ENCODE results near the gene RAPGEF4.

RAPGEF4 gene

GRCh38 chr2:173048522-173048896 lies 312.9 kb downstream of the RAPGEF4 start:
- no peak for DNase-seq

- DNase-seq: no peak
These were observed 313.4 kb downstream of the RAPGEF4 start for GRCh38 chr2:173048897-173049661.

- DNase-seq: no peak
These were observed 314.2 kb downstream of the RAPGEF4 start for GRCh38 chr2:173049831-173050230.

- no peak for DNase-seq
These were observed 315.0 kb downstream of the RAPGEF4 start for GRCh38 chr2:173050684-173051083.

GRCh38 chr2:173051463-173052215 lies 316.0 kb downstream of the RAPGEF4 start:
- no peak for DNase-seq

- DNase-seq: no peak
These were observed 317.5 kb downstream of the RAPGEF4 start for GRCh38 chr2:173053043-173053699.

- DNase-seq: no peak
These were observed 318.8 kb downstream of the RAPGEF4 start for GRCh38 chr2:173054466-173054865.

GRCh38 chr2:173056705-173057364 lies 321.2 kb downstream of the RAPGEF4 start:
- DNase-seq: no peak

- DNase-seq: no peak
These were observed 322.5 kb downstream of the RAPGEF4 start for GRCh38 chr2:173058097-173058496.

- DNase-seq: no peak
These were observed 323.0 kb downstream of the RAPGEF4 start for GRCh38 chr2:173058673-173059072.

GRCh38 chr2:173059292-173059691 lies 323.6 kb downstream of the RAPGEF4 start:
- DNase-seq: no peak

GRCh38 chr2:173059971-173060461 lies 324.4 kb downstream of the RAPGEF4 start:
- no peak for DNase-seq

GRCh38 chr2:173062801-173063200 lies 327.2 kb downstream of the RAPGEF4 start:
- no peak for DNase-seq

GRCh38 chr2:173064151-173064805 lies 328.6 kb downstream of the RAPGEF4 start:
- DNase-seq: no peak

GRCh38 chr2:173066887-173067676 lies 331.4 kb downstream of the RAPGEF4 start:
- no peak for DNase-seq

GRCh38 chr2:173075056-173075780 lies 339.6 kb downstream of the RAPGEF4 start:
- no peak for DNase-seq

GRCh38 chr2:173075781-173076580 lies 340.3 kb downstream of the RAPGEF4 start, which contains the start of gene MAP3K20:
MAP3K20 (plus strand) TSS chr2:173075846; CDS start chr2:173091032, 15,186 bp downstream.
- peak; percentile 54 for DNase-seq

- DNase-seq: peak; percentile 11
These were observed 341.1 kb downstream of the RAPGEF4 start for GRCh38 chr2:173076581-173077345.

All from CD4-positive, alpha-beta T cell treated with Interleukin-17A for 4 hours (primary cell).